SJSA1 (cell line): Measurements from ENCODE around the gene IL36G. TPM values are rescaled to one million over a fixed set of nuclear protein-coding genes. Genes with fewer than 3 reads are reported as not detected.
"Not testable (repeated sequence)": the region's sequence is repeated elsewhere in the genome, so short reads cannot be mapped to it uniquely, and the experiment has no call there.

Source experiments
- DNase-seq, 2 experiments: peaks; one replicate each; pipeline ENCODE4 v3.0.0-alpha.2; 2015 to 2020; ENCODE audit warnings: low spot score in 2 of 2, low read depth in 1 of 2
- H3K27ac ChIP-seq: fragments of 250-450 bp; sonication (Bioruptor Pico); 2 replicates; pipeline ENCODE4 v1.5.1; 2020; ENCODE audit warnings: mild to moderate bottlenecking, moderate library complexity
- H3K27me3 ChIP-seq: fragments of 250-450 bp; sonication (Bioruptor Pico); replicated peaks from 2 replicates; pipeline ENCODE4 v1.5.1; 2020; ENCODE audit warnings: mild to moderate bottlenecking, moderate library complexity
- H3K36me3 ChIP-seq: fragments of 250-450 bp; sonication (Bioruptor Pico); 2 replicates; pipeline ENCODE4 v1.5.1; 2020; ENCODE audit warnings: mild to moderate bottlenecking
- H3K4me1 ChIP-seq: fragments of 250-450 bp; sonication (Bioruptor Pico); replicated peaks from 2 replicates; pipeline ENCODE4 v1.6.1; 2021; ENCODE audit warnings: mild to moderate bottlenecking
- H3K4me3 ChIP-seq: fragments of 250-450 bp; sonication (Bioruptor Pico); 2 replicates; pipeline ENCODE4 v1.5.1; 2020; ENCODE audit warnings: mild to moderate bottlenecking
- H3K9me3 ChIP-seq: fragments of 250-450 bp; sonication (Bioruptor Pico); replicated peaks from 2 replicates; pipeline ENCODE4 v1.5.1; 2020; ENCODE audit warnings: mild to moderate bottlenecking
- total RNA-seq: library from RNA; depleted of rRNA; stranded (reverse); fragments of >200 nt; shearing (Covaris generic); gene quantifications from 2 replicates; pipeline ENCODE4 v1.2.3, GENCODE V29; 2014; rRNA removed

The IL36G gene
- total RNA-seq = not detected in 2 replicates

DNA sequence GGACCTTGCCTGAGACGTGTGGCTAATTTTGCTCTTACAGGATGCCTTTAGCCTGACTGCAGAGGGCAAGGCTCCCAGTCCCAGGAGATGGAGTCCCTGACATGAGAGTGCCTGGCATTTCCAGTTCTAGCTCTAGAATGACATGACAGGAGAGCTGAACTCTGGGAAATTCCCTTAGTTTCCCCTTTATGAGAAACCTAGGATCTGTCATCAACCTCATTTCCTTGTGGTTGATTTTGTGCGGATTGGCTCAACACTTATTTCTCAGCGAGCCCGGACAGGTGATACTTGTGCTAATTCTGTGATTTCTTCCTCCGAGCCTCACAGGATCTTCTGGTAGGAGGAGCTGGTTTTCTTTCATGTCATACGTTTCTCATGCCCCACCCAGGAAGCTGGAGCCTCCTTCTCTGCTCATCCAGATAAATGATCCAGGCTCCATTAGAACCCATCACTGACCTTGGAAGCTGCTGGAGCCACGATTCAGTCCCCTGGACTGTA is at the start of gene IL36G:
Gene IL36G, plus strand, starts transcription at position 448 of the 498 bp plus-strand sequence. CDS start 633 bp downstream, outside the sequence.
- no peak for DNase-seq
- H3K36me3 ChIP-seq = no peaks in the 10 kb centered on the region
- H3K4me3 ChIP-seq = no peak within 1 kb of the TSS
- H3K27me3 ChIP-seq = peaks cover 17% of the 10 kb centered on the region; the same call in 1 of the 2 replicates
- no peak within 1 kb of the TSS for H3K27ac ChIP-seq
- no peaks in the 10 kb centered on the region for H3K4me1 ChIP-seq
- H3K9me3 ChIP-seq = no peaks in the 10 kb centered on the region

DNA sequence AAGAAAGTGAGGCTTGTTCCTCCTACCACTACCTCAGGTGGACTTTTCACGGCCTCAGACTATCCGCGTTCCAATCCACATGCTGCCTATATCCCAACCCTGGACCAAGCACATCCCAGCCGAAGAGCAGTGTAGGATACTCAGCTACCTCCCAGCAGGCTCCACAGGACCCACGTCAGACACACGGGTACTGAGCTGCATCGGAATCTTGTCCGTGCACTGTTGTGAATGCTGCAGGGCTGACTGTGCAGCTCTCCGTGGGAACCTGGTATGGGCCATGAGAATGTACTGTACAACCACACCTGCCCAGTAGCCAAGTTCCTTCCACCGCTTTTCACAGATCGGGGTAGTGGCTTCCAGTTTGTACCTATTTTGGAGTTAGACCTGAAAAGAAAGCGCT is 44.5 kb upstream of the IL36G start:
- DNase-seq = no peak
- Histone ChIP-seq H3K36me3 (no peaks in the 10 kb centered on the region), H3K9me3 (no peaks in the 10 kb centered on the region), H3K27ac (no peak overlapping the region), H3K27me3 (peaks cover 3% of the 10 kb centered on the region; the same call in 1 of the 2 replicates), H3K4me1 (no peaks in the 10 kb centered on the region), H3K4me3 (no peak overlapping the region)

DNA sequence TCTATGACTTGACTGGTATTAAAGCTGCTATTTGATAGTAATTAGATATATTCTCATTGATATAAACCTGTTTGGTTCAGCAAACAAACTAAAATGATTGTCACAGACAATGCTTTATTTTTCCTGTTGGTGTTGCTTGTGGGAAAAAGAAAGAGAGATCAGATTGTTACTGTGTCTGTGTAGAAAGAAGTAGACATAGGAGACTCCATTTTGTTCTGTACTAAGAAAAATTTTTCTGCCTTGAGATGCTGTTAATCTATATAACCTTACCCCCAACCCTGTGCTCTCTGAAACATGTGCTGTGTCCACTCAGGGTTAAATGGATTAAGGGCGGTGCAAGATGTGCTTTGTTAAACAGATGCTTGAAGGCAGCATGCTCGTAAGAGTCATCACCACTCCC is 43.7 kb upstream of the IL36G start:
- not testable (repeated sequence) for H3K4me3 ChIP-seq, H3K27ac ChIP-seq, H3K4me1 ChIP-seq, DNase-seq, H3K9me3 ChIP-seq, H3K27me3 ChIP-seq, H3K36me3 ChIP-seq

DNA sequence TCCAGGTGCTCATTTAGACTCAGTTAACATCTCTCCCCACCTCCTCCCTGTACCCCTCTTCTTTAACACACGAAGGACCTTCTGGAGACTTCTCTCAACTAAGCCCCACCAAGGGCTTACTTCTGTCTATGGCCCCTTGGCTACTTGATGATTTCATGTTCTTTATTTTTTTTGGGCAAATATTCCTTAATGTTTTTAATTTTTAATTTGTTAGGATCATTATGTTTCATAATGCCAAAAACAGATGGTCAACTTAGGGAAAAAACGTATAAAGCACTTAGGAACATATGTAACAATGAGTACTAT is 40.9 kb upstream of the IL36G start:
- H3K9me3 ChIP-seq = no peaks in the 10 kb centered on the region
- H3K27me3 ChIP-seq = peaks cover 3% of the 10 kb centered on the region; the same call in 1 of the 2 replicates
- no peak overlapping the region for H3K4me3 ChIP-seq
- DNase-seq = no peak
- H3K4me1 ChIP-seq = no peaks in the 10 kb centered on the region
- no peaks in the 10 kb centered on the region for H3K36me3 ChIP-seq
- no peak overlapping the region for H3K27ac ChIP-seq

DNA sequence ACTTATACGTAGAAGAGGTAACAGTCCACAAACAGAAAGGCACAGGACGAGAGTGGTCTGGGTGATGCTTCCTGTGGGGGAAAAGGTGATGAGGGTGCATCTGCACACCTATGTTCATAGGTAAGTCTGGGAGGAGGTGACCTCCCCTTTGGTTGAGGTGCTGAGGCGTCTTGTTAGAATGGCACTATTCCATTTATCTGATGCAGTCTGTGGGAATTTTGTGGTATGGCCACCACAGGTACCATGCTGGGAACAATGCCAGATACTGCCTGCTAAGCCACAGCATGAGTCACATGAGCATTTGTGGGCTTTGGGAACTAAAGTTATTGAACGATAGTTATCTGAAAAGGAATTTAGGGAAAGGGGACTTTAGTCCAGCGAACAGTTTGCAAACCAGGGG is 38.9 kb upstream of the IL36G start:
- DNase-seq = no peak
- no peaks in the 10 kb centered on the region; the same call in 1 of the 2 replicates for H3K27me3 ChIP-seq
- no peaks in the 10 kb centered on the region for H3K36me3 ChIP-seq
- no peak overlapping the region for H3K4me3 ChIP-seq
- H3K4me1 ChIP-seq = no peaks in the 10 kb centered on the region
- no peaks in the 10 kb centered on the region for H3K9me3 ChIP-seq
- H3K27ac ChIP-seq = no peak overlapping the region

GRCh38 chr2:112939425-112939824 is 38.4 kb upstream of the IL36G start:
- H3K27ac ChIP-seq = no peak overlapping the region
- H3K27me3 ChIP-seq = no peaks in the 10 kb centered on the region
- no peak overlapping the region for H3K4me3 ChIP-seq
- no peaks in the 10 kb centered on the region for H3K9me3 ChIP-seq
- H3K4me1 ChIP-seq = no peaks in the 10 kb centered on the region
- H3K36me3 ChIP-seq = no peaks in the 10 kb centered on the region
- DNase-seq = no peak

DNA sequence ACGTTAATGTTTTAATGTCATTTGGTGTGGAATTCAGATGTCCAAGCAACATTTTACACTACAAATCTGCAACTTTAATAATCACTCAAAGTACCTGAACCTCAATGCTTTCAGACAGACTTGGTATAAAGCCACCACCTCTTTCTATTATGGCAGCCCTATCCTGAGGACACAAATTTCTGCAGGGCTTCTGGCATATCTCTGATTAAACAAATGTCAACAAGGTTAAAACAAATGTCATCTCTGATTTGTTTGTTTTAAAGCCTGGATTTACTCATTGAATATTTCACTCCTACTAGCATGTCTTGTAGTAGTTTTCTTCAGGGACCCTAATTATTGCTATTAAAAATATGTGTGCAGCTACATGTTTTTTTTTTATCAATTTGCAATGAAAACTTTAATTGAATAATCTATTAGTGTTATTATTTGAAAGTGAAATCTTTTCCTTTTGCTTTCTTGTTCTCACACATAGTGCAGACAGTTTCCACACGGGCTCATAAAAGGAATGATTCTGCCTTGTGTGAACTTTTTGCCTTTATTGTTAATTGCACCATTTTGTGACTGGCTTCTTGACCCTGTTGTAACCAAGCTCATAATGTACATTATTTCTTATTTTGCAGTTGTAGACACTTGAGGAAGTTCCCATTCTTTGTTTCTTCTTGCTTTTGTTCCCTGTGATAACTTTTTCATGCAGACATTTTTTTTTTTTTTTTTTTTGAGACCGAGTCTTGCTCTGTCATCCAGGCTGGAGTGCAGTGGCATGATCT is 36.8 kb upstream of the IL36G start:
- DNase-seq = no peak
- Histone ChIP-seq H3K27ac (no peak overlapping the region), H3K36me3 (no peaks in the 10 kb centered on the region), H3K4me3 (no peak overlapping the region), H3K4me1 (no peaks in the 10 kb centered on the region), H3K27me3 (no peaks in the 10 kb centered on the region), H3K9me3 (peaks cover 3% of the 10 kb centered on the region; the same call in 1 of the 2 replicates)

DNA sequence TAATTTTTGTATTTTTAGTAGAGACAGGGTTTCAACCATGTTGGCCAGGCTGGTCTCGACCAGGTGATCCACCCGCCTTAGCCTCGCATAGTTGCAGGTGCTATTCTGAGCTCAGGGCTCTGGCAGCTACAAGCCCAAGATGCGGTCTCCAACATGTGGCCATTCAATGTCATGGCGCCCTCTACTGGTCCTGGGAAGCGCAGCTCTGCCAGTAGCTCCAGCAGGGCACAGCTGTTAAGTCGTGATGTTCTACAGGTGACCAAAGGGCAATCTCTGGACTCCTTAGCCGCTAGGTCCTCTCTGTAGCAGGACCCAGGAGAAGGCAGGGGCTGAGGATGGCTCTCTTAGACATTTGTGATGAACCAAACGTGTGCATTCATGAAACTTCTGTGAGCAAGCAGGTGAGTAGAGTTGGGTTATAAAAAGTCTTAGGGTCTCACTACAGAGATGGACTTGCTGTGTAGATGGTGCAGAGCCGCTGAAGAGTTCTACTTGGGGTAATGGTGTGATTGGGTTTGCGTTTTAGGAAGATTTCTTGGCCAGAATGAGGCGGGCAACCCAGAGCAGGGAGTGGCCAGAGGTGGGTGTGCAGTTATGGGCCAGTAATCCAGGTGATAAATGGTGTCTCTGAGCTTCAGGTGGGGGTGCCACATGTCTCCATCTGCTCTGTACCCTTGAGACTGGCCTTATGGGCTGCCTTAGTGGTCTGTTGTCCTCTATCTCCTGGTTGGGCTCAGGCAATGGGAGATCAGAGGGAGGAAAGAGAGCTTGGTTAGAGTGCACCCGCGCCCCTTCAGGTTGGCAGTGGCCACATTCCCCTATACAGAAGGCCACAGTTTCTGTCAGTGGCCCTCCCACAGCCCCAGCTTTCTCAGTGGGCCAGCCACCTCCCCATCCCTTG is 35.8 kb upstream of the IL36G start:
- Histone ChIP-seq H3K4me3 (no peak overlapping the region), H3K27me3 (no peaks in the 10 kb centered on the region), H3K4me1 (no peaks in the 10 kb centered on the region), H3K27ac (no peak overlapping the region), H3K36me3 (no peaks in the 10 kb centered on the region), H3K9me3 (peaks cover 3% of the 10 kb centered on the region; the same call in 1 of the 2 replicates)
- peak; percentile 32 to 72 for DNase-seq

DNA sequence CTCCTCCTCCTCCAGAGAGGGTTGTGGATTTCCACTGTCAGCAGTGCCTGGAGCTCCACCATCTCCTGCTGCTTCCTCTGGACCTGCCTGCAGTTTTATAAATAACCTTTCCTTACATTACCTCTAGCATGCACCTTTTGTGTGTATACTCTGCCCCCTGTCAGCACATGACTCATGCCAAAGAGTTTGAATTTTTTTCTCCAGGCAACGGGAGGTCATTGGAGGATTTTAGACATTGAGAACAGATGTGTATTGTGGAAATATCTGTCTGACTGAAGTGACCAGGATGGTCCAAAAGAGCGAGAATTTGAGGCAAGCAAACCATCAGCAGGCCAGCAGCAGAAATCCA is 35.2 kb upstream of the IL36G start:
- DNase-seq = no peak
- Histone ChIP-seq H3K4me1 (no peaks in the 10 kb centered on the region), H3K27me3 (no peaks in the 10 kb centered on the region), H3K36me3 (no peaks in the 10 kb centered on the region), H3K9me3 (peaks cover 3% of the 10 kb centered on the region; the same call in 1 of the 2 replicates), H3K4me3 (no peak overlapping the region), H3K27ac (no peak overlapping the region)

DNA sequence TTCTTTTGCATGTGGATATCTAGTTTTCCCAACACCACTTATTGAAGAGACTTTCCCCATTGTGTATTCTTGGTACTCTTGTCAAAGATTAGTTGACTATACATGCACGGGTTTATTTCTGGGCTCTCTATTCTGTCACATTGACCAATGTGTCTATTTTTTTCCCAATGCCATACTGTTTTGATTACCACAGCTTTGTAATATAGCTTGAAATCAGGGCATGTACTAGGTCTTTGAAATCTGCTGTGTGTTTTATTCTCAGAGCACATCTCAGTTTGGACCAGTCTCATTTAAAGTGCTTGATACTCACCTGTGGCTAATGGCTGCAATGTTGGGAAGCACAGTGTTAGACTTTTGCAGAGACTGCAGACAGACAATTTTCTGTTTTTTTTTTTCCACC is 32.8 kb upstream of the IL36G start:
- no peak overlapping the region for H3K4me3 ChIP-seq
- H3K27ac ChIP-seq = no peak overlapping the region
- peaks cover 4% of the 10 kb centered on the region for H3K27me3 ChIP-seq
- H3K36me3 ChIP-seq = no peaks in the 10 kb centered on the region
- no peaks in the 10 kb centered on the region for H3K4me1 ChIP-seq
- no peak for DNase-seq
- H3K9me3 ChIP-seq = peaks cover 3% of the 10 kb centered on the region; the same call in 1 of the 2 replicates

DNA sequence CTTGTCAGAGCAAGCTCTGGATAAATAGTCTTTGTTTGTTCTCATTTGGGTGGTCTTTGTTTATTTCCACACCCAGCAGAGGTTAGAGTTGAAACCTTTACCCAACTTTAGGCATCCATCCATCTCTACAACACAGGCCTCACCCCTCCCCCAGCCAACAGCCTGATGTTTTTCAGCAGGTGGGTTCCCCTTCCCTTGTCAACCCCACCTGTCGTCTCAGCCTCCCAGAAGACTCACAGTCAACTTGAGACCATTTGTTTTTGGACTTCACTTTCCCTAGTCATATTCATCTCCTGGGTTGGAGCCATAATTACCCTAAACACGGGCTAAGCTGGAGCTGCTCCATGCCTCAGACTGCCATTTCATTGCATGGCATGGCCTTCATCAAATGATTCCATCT is 31.7 kb upstream of the IL36G start:
- no peaks in the 10 kb centered on the region for H3K36me3 ChIP-seq
- peaks cover 3% of the 10 kb centered on the region; the same call in 1 of the 2 replicates for H3K9me3 ChIP-seq
- H3K27me3 ChIP-seq = peaks cover 6% of the 10 kb centered on the region
- DNase-seq = no peak
- H3K4me1 ChIP-seq = no peaks in the 10 kb centered on the region
- no peak overlapping the region for H3K27ac ChIP-seq
- no peak overlapping the region for H3K4me3 ChIP-seq

DNA sequence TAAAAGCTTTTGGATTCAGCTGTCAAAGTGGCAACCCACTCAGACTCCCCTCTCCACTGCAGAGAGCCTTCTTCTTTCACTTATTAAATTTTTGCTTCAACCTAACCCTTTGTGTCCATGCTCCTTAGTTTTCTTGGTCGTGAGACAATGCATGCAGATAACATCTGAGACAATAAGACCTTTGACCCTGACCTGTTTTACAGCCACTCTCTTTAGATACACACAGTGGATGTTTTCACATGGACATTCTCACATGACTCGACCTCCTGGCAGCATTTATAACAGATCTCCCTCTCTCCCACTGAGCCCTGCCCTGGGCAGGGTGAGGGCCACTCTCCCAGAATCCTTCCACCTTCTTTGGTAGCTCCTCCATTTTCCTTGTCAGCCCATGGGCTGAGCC is 30.4 kb upstream of the IL36G start:
- Histone ChIP-seq H3K9me3 (peaks cover 3% of the 10 kb centered on the region; the same call in 1 of the 2 replicates), H3K4me3 (no peak overlapping the region), H3K36me3 (no peaks in the 10 kb centered on the region), H3K27ac (no peak overlapping the region), H3K27me3 (peaks cover 6% of the 10 kb centered on the region), H3K4me1 (no peaks in the 10 kb centered on the region)
- DNase-seq = no peak

DNA sequence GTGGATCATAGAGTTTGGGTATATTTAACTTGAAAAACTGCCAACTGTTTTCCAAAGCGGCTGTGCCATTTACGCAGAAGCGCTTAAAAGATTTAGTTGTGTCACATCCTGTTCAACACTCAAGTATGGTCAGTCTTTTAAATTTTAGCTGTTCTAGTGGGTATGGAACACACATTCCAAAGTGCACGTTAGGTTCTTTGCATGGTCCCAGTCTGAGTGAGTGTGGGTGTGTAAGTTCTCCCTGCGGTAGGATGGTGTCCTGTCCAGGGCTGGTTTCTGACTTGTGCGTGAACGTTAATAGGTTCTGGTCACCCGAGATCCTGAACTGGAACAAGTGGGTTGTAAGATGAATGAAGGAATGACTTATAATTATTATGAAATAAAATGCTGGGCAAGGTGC is 28.4 kb upstream of the IL36G start:
- Histone ChIP-seq H3K36me3 (no peaks in the 10 kb centered on the region), H3K27me3 (peaks cover 17% of the 10 kb centered on the region), H3K27ac (no peak overlapping the region), H3K4me3 (no peak overlapping the region), H3K9me3 (peaks cover 3% of the 10 kb centered on the region; the same call in 1 of the 2 replicates), H3K4me1 (no peaks in the 10 kb centered on the region)
- DNase-seq = no peak

GRCh38 chr2:112954364-112954763 is 23.4 kb upstream of the IL36G start:
- H3K27ac ChIP-seq = no peak overlapping the region
- no peak overlapping the region for H3K4me3 ChIP-seq
- peaks cover 20% of the 10 kb centered on the region for H3K27me3 ChIP-seq
- H3K4me1 ChIP-seq = no peaks in the 10 kb centered on the region
- no peak for DNase-seq
- no peaks in the 10 kb centered on the region for H3K9me3 ChIP-seq
- H3K36me3 ChIP-seq = no peaks in the 10 kb centered on the region
